ENCODE results near the gene XPC.
"Not testable (repeated sequence)": the region's sequence is repeated elsewhere in the genome, so short reads cannot be mapped to it uniquely, and the experiment has no call there.

The XPC gene

GRCh38 chr3:14131134-14131533, 47.3 kb downstream of the XPC start:
- DNase-seq, result no peak

- DNase-seq, result no peak
Observed at GRCh38 chr3:14130707-14131106, 47.7 kb downstream of the XPC start.

GRCh38 chr3:14130230-14130629, 48.2 kb downstream of the XPC start:
- DNase-seq, result no peak

- DNase-seq, result no peak
Observed at GRCh38 chr3:14129296-14129695, 49.1 kb downstream of the XPC start.

GRCh38 chr3:14128724-14129123, 49.7 kb downstream of the XPC start:
- no peak for DNase-seq

GRCh38 chr3:14127516-14128161, 50.8 kb downstream of the XPC start:
- DNase-seq, result no peak

- no peak for DNase-seq
Observed at GRCh38 chr3:14126887-14127505, 51.4 kb downstream of the XPC start.

- no peak for DNase-seq
Observed at GRCh38 chr3:14126017-14126886, 52.1 kb downstream of the XPC start.

- no peak for DNase-seq
Observed at GRCh38 chr3:14125193-14126016, 53.0 kb downstream of the XPC start.

- DNase-seq, result peak; percentile 96
Observed at GRCh38 chr3:14124615-14125192, 53.7 kb downstream of the XPC start, which contains the start of the genes CHCHD4 and TMEM43. CHCHD4 (minus strand) TSS chr3:14124870; CDS start chr3:14124676, 194 bp downstream. TMEM43 (plus strand) TSS chr3:14125052; CDS start chr3:14125194, 142 bp downstream.

GRCh38 chr3:14124223-14124614, 54.2 kb downstream of the XPC start:
- no peak for DNase-seq

- no peak for DNase-seq
Observed at GRCh38 chr3:14123308-14124222, 54.8 kb downstream of the XPC start.

- no peak for DNase-seq
Observed at GRCh38 chr3:14122301-14122700, 56.1 kb downstream of the XPC start.

- DNase-seq, result no peak
Observed at GRCh38 chr3:14121859-14122258, 56.5 kb downstream of the XPC start.

GRCh38 chr3:14120921-14121448, 57.4 kb downstream of the XPC start:
- not testable (repeated sequence) for DNase-seq

- DNase-seq, result no peak
Observed at GRCh38 chr3:14120111-14120920, 58.1 kb downstream of the XPC start.

- no peak for DNase-seq
Observed at GRCh38 chr3:14119651-14120050, 58.8 kb downstream of the XPC start.

GRCh38 chr3:14118400-14119381, 59.7 kb downstream of the XPC start:
- no peak for DNase-seq

Data from NCI-H1048 (cell line).